ENCODE data around the gene MCMBP.

The MCMBP gene

GRCh38 chr10:119803264-119803663 lies 69.4 kb downstream of the MCMBP start (continued):
- TF ChIP-seq PRDM4 (tag by site-specific recombination; IDR thresholded peaks at IDR 0.05) (no peak), ZNF138 (tag by site-specific recombination; IDR thresholded peaks at IDR 0.05; ENCODE audit: borderline replicate concordance) (no peak), REPIN1 (tag by site-specific recombination; IDR thresholded peaks at IDR 0.05; ENCODE audit: low read depth) (no peak)

- POLR2A ChIA-PET, result interaction anchor here (0.6 kb wide), 1 partner anchor 12 kb away, joined by 3 read pairs; no protein-coding TSS in a partner anchor
- peaks cover 8 to 13% of the 10 kb centered on the region in 2 experiments for H3K36me3 ChIP-seq (ENCODE audit: control insufficient read depth in 2 of 2, insufficient read depth in 1 of 2, low read length in 2 of 2)
- H3K4me3 ChIP-seq (ENCODE audit: low read depth, low read length), result no peak overlapping the region
- no peak for TF ChIP-seq ZNF529 (tag by site-specific recombination; IDR thresholded peaks at IDR 0.05; ENCODE audit: insufficient replicate concordance)
- no peak for TF ChIP-seq ZBTB17 (tag by site-specific recombination; IDR thresholded peaks at IDR 0.05)
- no peak for TF ChIP-seq ZNF169 (tag by site-specific recombination; IDR thresholded peaks at IDR 0.05)
- TF ChIP-seq BCL6B (tag by site-specific recombination; IDR thresholded peaks at IDR 0.05), result no peak
- no peak for TF ChIP-seq ZNF677 (tag by site-specific recombination; IDR thresholded peaks at IDR 0.05)
- no peak for TF ChIP-seq ZNF354C (tag by site-specific recombination; IDR thresholded peaks at IDR 0.05; ENCODE audit: borderline replicate concordance, low read depth)
- TF ChIP-seq HOXC10 (CRISPR knock-in tag; IDR thresholded peaks at IDR 0.05), result no peak
- TF ChIP-seq EGR2 (tag by site-specific recombination; IDR thresholded peaks at IDR 0.05; ENCODE audit: low read depth), result no peak
- TF ChIP-seq PRDM1 (tag by site-specific recombination; IDR thresholded peaks at IDR 0.05), result no peak
- no peak for TF ChIP-seq REPIN1 (tag by site-specific recombination; IDR thresholded peaks at IDR 0.05; ENCODE audit: low read depth)
- TF ChIP-seq ZNF488 (tag by site-specific recombination; IDR thresholded peaks at IDR 0.05), result no peak
- CTCF ChIA-PET, result no interaction called here
- H3K9me3 ChIP-seq (ENCODE audit: control insufficient read depth, insufficient read depth, low read depth, low read length), result no peaks in the 10 kb centered on the region
- no peak overlapping the region for H3K27ac ChIP-seq (ENCODE audit: extremely low read depth, low read depth, low read length)
- no peaks in the 10 kb centered on the region; the same call in 1 of the 2 replicates for H3K4me1 ChIP-seq (ENCODE audit: control insufficient read depth, insufficient read depth, low read length)
Observed at GRCh38 chr10:119801998-119802538, 70.6 kb downstream of the MCMBP start.

- H3K4me3 ChIP-seq (ENCODE audit: low read depth, low read length), result no peak overlapping the region
- POLR2A ChIA-PET, result no interaction called here
- CTCF ChIA-PET, result no interaction called here
- H3K4me1 ChIP-seq (ENCODE audit: control insufficient read depth, insufficient read depth, low read length), result no peaks in the 10 kb centered on the region; the same call in 1 of the 2 replicates
- no peaks in the 10 kb centered on the region for H3K9me3 ChIP-seq (ENCODE audit: control insufficient read depth, insufficient read depth, low read depth, low read length)
- no peak overlapping the region for H3K27ac ChIP-seq (ENCODE audit: extremely low read depth, low read depth, low read length)
- peaks cover 8 to 21% of the 10 kb centered on the region in 2 experiments for H3K36me3 ChIP-seq (ENCODE audit: control insufficient read depth in 2 of 2, insufficient read depth in 1 of 2, low read length in 2 of 2)
- TF ChIP-seq ZNF600 (tag by site-specific recombination; IDR thresholded peaks at IDR 0.05) (no peak), ZNF266 (tag by site-specific recombination; IDR thresholded peaks at IDR 0.05; ENCODE audit: low read depth) (no peak), ZNF664 (tag by site-specific recombination; IDR thresholded peaks at IDR 0.05) (no peak), ZNF274 (IDR thresholded peaks at IDR 0.05; ENCODE audit: low read length) (no peak), ZNF274 (tag by site-specific recombination; IDR thresholded peaks at IDR 0.05; ENCODE audit: borderline replicate concordance) (no peak), ZNF292 (tag by site-specific recombination; IDR thresholded peaks at IDR 0.05; ENCODE audit: borderline replicate concordance, low read depth) (no peak), ZBTB20 (tag by site-specific recombination; IDR thresholded peaks at IDR 0.05) (no peak), SP2 (tag by site-specific recombination; IDR thresholded peaks at IDR 0.05) (no peak), ZNF658 (tag by site-specific recombination; IDR thresholded peaks at IDR 0.05) (no peak), SP7 (tag by site-specific recombination; IDR thresholded peaks at IDR 0.05) (no peak), MZF1 (tag by site-specific recombination; IDR thresholded peaks at IDR 0.05; ENCODE audit: borderline replicate concordance) (no peak), ZNF391 (tag by site-specific recombination; IDR thresholded peaks at IDR 0.05; ENCODE audit: borderline replicate concordance, low read depth) (no peak), ZBTB49 (tag by site-specific recombination; IDR thresholded peaks at IDR 0.05; ENCODE audit: low read depth) (no peak), ZNF571 (tag by site-specific recombination; IDR thresholded peaks at IDR 0.05) (no peak)
Observed at GRCh38 chr10:119801176-119801575, 71.5 kb downstream of the MCMBP start.

Measured in HEK293 (cell line).